DOHH2 (cell line): ENCODE measurements around the gene XRRA1.

Source experiments
- H3F3A ChIP-seq: fragments of 200-600 bp; sonication (generic), shearing (Covaris generic); 2 replicates; pipeline ENCODE4 v1.6.0; 2016; ENCODE audit warnings: antibody characterized with exemption, mild to moderate bottlenecking; ENCODE audit not compliant: control insufficient read depth, insufficient read depth
- H3K27ac ChIP-seq: fragments of 200-600 bp; sonication (generic); 2 replicates; pipeline ENCODE4 v1.5.1; 2014; ENCODE audit warnings: low read depth, mild to moderate bottlenecking, low read length, moderate library complexity
- H3K27me3 ChIP-seq: fragments of 200-600 bp; sonication (generic); 2 replicates; pipeline ENCODE4 v1.6.1; 2014; ENCODE audit warnings: mild to moderate bottlenecking, low read length, mixed read lengths; ENCODE audit not compliant: control insufficient read depth
- H3K36me3 ChIP-seq: fragments of 200-600 bp; sonication (generic); 2 replicates; pipeline ENCODE4 v1.6.1; 2014; ENCODE audit warnings: mild to moderate bottlenecking, low read length, moderate library complexity, mixed read lengths; ENCODE audit not compliant: control insufficient read depth
- H3K4me1 ChIP-seq: fragments of 200-600 bp; sonication (generic); 2 replicates; pipeline ENCODE4 v1.6.1; 2014; ENCODE audit warnings: mild to moderate bottlenecking, low read length, mixed read lengths; ENCODE audit not compliant: control insufficient read depth
- H3K4me2 ChIP-seq: fragments of 200-600 bp; sonication (generic); 2 replicates; pipeline ENCODE4 v1.6.0; 2014; ENCODE audit warnings: mild to moderate bottlenecking, low read length, moderate library complexity
- H3K4me3 ChIP-seq: fragments of 200-600 bp; sonication (generic); 2 replicates; pipeline ENCODE4 v1.5.1; 2014; ENCODE audit warnings: mild to moderate bottlenecking, low read length, mixed read lengths
- H3K79me2 ChIP-seq: fragments of 200-600 bp; sonication (generic); 2 replicates; pipeline ENCODE4 v1.6.1; 2014; ENCODE audit warnings: mild to moderate bottlenecking, low read length, mixed read lengths; ENCODE audit not compliant: control insufficient read depth
- H3K9me2 ChIP-seq: fragments of 200-600 bp; sonication (generic); replicated peaks from 2 replicates; pipeline ENCODE4 v1.6.1; 2014; ENCODE audit warnings: mild to moderate bottlenecking, low read length, mixed read lengths; ENCODE audit not compliant: control insufficient read depth
- H3K9me3 ChIP-seq: fragments of 200-600 bp; sonication (generic); 2 replicates; pipeline ENCODE4 v1.6.1; 2014; ENCODE audit warnings: antibody characterized with exemption, low read length, mixed read lengths; ENCODE audit not compliant: control insufficient read depth, insufficient read depth
- H4K20me1 ChIP-seq: fragments of 200-600 bp; sonication (generic); 2 replicates; pipeline ENCODE4 v1.6.0; 2014; ENCODE audit warnings: low read depth, mild to moderate bottlenecking, antibody characterized with exemption, low read length, moderate library complexity; ENCODE audit not compliant: control insufficient read depth, insufficient read depth
- EZH2phosphoT487 ChIP-seq: fragments of 200-600 bp; sonication (generic); IDR thresholded peaks from 2 replicates; pipeline ENCODE4 v1.6.1; 2017; ENCODE audit warnings: borderline replicate concordance, mild to moderate bottlenecking, antibody characterized with exemption, low read length, moderate library complexity, mixed read lengths
- TF ChIP-seq, protein P1 (sequence below): fragments of 200-600 bp; sonication (generic); IDR thresholded peaks from one replicate; pipeline ENCODE4 v1.5.1; 2014; ENCODE audit warnings: antibody characterized with exemption, mild to moderate bottlenecking, low read depth, low read length; ENCODE audit not compliant: poor library complexity, severe bottlenecking

The XRRA1 gene

DNA sequence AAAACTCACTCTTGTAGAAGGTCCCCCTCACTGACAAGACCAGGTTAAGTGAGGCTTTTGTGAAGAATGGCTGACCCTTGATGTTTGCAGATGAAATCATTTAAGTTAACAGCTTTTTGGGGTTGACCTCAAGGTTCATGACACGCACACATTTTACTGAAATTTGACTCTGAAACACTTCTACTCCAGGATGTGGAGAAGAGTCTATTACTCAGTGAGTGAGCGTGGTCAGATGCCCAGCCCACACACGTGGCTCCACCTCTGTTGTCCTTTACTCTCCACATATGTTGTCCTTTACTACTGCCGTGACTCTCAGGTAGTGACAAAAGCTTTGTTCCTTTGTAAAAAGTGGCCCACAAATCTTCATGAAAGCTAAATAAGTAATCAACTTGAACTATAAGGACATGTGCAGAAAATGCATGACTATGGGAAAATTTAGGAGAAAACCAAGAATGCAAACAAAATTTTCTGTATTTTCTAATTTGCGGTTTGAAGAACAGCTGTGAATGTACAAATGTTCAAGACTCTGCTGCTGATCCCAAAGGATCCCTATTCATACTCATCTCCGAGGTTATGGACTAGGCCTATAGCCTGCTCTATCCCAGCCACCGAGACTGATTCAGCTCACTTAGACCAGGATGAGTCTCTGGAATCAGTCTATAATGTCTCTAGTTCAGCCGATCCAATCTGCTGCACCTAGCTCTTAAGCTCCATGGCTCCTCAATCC is 22.4 kb downstream of the XRRA1 start:
- peaks cover 73% of the 10 kb centered on the region for H3K36me3 ChIP-seq
- H3K9me2 ChIP-seq, result no peaks in the 10 kb centered on the region
- H3F3A ChIP-seq, result peaks cover 7% of the 10 kb centered on the region
- no peaks in the 10 kb centered on the region for H3K27me3 ChIP-seq
- H3K9me3 ChIP-seq, result no peaks in the 10 kb centered on the region
- H3K4me3 ChIP-seq, result no peak overlapping the region
- no peaks in the 10 kb centered on the region for H3K4me1 ChIP-seq
- no peak overlapping the region for H3K27ac ChIP-seq
- TF ChIP-seq EZH2phosphoT487, result no peak
- TF ChIP-seq, protein P1, sequence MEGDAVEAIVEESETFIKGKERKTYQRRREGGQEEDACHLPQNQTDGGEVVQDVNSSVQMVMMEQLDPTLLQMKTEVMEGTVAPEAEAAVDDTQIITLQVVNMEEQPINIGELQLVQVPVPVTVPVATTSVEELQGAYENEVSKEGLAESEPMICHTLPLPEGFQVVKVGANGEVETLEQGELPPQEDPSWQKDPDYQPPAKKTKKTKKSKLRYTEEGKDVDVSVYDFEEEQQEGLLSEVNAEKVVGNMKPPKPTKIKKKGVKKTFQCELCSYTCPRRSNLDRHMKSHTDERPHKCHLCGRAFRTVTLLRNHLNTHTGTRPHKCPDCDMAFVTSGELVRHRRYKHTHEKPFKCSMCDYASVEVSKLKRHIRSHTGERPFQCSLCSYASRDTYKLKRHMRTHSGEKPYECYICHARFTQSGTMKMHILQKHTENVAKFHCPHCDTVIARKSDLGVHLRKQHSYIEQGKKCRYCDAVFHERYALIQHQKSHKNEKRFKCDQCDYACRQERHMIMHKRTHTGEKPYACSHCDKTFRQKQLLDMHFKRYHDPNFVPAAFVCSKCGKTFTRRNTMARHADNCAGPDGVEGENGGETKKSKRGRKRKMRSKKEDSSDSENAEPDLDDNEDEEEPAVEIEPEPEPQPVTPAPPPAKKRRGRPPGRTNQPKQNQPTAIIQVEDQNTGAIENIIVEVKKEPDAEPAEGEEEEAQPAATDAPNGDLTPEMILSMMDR, result no peak
- no peak overlapping the region for H3K4me2 ChIP-seq
- H4K20me1 ChIP-seq, result no peaks in the 10 kb centered on the region
- no peaks in the 10 kb centered on the region for H3K79me2 ChIP-seq

DNA sequence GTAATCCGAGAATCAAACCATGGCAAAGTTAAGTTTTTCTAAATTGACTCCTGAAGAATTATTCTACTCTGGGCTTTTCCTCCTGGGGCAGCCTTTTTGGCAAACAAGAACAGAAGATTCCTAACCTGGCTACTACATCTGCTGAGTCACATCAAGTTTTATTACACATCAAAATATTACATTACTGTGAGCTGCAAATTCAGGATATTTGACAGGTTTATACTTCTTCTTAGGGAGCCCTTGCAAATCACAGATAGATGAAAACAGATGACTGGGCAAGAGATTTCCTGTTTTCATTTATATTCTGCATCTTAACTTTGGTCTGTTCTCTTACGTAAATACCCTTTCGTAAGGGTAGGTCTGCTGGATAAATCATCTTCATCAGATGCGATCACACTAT is 23.6 kb downstream of the XRRA1 start:
- Histone ChIP-seq H3K27me3 (no peaks in the 10 kb centered on the region), H3K9me3 (no peaks in the 10 kb centered on the region), H3K27ac (no peak overlapping the region), H3K9me2 (no peaks in the 10 kb centered on the region), H3K36me3 (peaks cover 78% of the 10 kb centered on the region), H3K4me2 (no peak overlapping the region), H3K4me3 (no peak overlapping the region), H3F3A (peaks cover 3% of the 10 kb centered on the region), H4K20me1 (no peaks in the 10 kb centered on the region), H3K79me2 (no peaks in the 10 kb centered on the region), H3K4me1 (no peaks in the 10 kb centered on the region)
- TF ChIP-seq EZH2phosphoT487, result no peak
- TF ChIP-seq, protein P1, result no peak

DNA sequence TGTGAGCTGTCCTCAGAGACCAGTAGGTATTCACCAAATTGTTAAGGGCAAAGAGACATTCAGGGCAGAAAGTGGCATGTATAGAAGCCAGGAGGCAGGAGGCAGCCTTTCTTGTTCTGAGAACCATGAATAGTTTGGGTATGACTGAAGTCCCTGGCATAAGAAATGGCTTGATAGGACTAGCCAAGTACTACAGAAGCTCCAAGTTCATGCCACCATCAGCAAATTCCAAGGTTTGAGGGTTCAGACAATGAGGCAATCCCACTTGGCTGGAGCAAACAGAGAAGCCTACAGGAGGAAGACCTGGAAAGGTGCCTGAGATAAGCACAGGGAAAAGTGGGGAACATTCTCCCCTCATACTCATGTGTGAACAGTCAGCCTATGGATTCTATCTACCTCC is 25.8 kb downstream of the XRRA1 start:
- TF ChIP-seq EZH2phosphoT487, result no peak
- TF ChIP-seq, protein P1, result no peak
- H3K79me2 ChIP-seq, result no peaks in the 10 kb centered on the region
- no peaks in the 10 kb centered on the region for H4K20me1 ChIP-seq
- H3F3A ChIP-seq, result no peaks in the 10 kb centered on the region
- H3K4me1 ChIP-seq, result no peaks in the 10 kb centered on the region
- H3K4me2 ChIP-seq, result no peak overlapping the region
- H3K27ac ChIP-seq, result no peak overlapping the region
- H3K27me3 ChIP-seq, result no peaks in the 10 kb centered on the region
- no peaks in the 10 kb centered on the region for H3K9me2 ChIP-seq
- peaks cover 80% of the 10 kb centered on the region for H3K36me3 ChIP-seq
- H3K9me3 ChIP-seq, result no peaks in the 10 kb centered on the region
- no peak overlapping the region for H3K4me3 ChIP-seq
